HG03565 (cell line): ENCODE data around the gene CA11.
"Not testable (repeated sequence)": the region's sequence is repeated elsewhere in the genome, so short reads cannot be mapped to it uniquely, and the experiment has no call there.

Experiments used
- ATAC-seq: cut with Tn5 transposase; IDR thresholded peaks from one replicate; pipeline ENCODE4 v1.9.1; 2021; ENCODE audit warnings: mild to moderate bottlenecking, moderate library complexity; ENCODE audit not compliant: unreplicated experiment

Gene CA11

GRCh38 chr19:48646001-48646721 lies at the start of gene CA11:
CA11 (minus strand) TSS chr19:48646187; CDS start chr19:48645632, 555 bp downstream.
- ATAC-seq: peak; percentile 48

GRCh38 chr19:48693629-48694028 lies 47.6 kb upstream of the CA11 start:
- not testable (repeated sequence) for ATAC-seq

- no peak for ATAC-seq
These were observed 43.5 kb upstream of the CA11 start for GRCh38 chr19:48689449-48689848.

DNA sequence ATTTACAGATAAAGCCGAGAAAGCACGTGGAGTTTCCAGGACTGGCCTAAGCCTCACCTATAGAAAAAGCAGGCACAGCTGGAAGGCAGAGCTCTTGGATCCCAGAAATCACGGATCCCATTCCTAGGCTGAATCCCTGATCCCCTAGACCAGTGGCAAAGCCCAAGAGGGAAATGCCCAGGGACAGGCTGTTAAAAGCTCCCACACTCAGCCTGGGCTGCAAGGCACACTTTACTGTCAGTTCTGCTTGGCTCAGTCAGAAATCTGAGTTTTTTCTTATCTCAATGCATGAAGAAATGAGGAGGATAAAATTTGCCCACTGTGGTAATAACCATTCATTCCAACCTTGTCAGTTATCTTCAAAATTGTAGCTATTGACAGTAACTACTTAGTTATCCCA lies 41.8 kb upstream of the CA11 start:
- no peak for ATAC-seq

DNA sequence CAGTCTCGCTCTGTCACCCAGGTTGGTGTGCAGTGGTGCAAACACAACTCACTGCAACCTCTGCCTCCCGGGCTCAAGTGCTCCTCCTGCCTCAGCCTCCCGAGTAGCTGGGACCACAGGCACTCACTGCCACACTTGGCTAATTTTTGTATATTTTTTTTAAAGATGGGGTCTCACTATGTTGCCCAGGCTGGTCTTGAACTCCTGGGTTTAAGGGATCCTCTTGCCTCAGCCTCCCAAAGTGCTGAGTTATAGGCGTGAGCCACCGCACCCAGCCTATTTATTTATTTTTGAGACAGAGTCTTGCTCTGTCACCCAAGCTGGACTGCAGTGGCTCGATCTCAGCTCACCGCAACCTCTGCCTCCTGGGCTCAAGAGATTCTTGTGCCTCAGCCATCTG lies 40.6 kb upstream of the CA11 start:
- not testable (repeated sequence) for ATAC-seq

DNA sequence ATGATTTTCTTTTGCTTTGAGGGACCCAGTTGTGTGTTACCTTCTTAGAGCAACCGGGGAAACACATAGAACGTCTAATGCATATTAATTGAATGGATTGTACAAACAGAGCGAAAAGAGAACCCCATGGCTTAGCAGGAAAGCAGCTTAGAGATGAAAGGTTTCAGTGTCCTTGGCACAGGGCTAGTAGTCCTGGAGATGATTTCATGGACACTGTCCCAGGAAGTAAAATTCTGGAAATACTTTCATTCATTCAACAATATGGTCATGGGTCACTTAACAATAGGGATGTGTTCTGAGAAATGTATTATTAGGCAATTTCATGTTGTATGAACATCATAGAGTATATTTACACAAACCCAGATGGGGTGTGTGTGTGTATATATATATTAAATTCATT lies 40.1 kb upstream of the CA11 start:
- no peak for ATAC-seq

GRCh38 chr19:48685583-48685982 lies 39.6 kb upstream of the CA11 start:
- ATAC-seq: no peak

DNA sequence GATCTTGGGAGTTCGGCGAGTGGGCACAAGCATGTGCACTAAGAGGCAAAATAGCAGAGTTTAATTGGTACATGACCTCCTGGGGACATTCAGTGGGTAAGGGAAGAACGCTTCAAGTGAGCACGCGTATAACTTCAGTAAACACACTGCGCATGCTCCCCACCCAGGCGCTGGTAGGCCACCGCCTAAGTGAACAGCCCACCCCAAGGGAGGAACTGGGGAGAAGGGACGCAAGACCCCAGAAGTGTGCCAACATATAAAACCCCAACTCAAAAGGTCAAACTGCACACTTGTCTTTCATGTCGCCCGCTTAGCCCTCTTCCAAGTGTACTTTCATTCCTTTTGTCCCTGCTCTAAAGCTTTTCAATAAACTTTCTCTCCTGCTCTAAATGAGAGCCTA lies 37.4 kb upstream of the CA11 start:
- ATAC-seq: no peak

DNA sequence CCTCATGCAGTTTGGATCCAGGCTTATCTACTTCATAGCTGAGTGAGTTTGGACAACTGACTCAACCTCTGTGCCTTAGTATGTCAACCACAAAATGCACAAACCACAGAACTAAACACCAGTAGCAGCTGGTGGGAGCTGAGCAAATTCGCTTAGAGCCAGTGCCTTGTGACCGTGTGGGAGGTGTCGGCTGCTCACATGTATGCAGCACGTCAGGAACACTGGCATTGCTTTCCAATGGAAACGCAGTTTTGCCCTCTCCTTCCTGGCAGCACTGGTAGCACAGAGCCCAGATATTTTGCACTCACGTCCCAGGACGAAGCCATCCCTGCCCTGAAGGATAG lies 35.1 kb upstream of the CA11 start:
- ATAC-seq: no peak

GRCh38 chr19:48680436-48681126 lies 34.6 kb upstream of the CA11 start:
- no peak for ATAC-seq

GRCh38 chr19:48680006-48680405 lies 34.0 kb upstream of the CA11 start:
- ATAC-seq: not testable (repeated sequence)

DNA sequence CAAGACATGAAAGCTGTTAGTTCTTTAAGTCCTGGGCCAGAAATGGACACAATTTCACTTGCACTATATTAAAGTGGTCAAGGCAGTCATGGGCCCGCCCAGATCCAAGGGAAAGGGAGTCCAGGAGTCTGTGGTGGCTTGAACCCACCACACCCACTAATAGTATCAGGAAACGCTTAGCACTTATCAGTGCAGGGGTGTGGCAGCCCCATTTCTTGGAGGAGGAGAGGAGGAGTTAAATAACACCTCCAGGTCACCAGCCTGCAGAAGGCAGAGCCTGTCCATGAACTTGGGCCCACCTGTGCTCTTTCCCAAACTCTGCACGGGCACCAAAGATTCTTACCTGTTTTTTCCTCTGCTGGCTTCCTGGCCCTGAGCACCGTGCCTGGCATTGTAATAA lies 32.2 kb upstream of the CA11 start:
- ATAC-seq: no peak

DNA sequence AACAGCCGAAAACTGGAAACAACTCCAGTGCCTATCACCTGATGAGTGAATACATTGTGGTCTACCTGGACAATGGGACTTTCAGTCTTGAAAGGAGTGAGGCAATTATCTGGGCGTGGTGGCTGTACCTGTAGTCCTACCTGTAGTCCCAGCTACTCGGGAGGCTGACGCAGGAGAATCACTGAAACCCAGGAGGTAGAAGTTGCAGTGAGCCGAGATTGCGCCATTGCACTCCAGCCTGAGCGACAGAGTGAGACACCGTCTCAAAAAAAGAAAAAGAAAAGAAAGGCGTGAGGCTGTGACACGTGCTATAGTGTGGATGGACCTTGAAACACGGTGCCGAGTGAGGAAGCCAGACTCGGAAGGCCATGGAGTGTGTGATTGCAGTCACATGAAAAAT lies 30.9 kb upstream of the CA11 start:
- ATAC-seq: no peak

GRCh38 chr19:48676487-48676886 lies 30.5 kb upstream of the CA11 start:
- ATAC-seq: no peak

DNA sequence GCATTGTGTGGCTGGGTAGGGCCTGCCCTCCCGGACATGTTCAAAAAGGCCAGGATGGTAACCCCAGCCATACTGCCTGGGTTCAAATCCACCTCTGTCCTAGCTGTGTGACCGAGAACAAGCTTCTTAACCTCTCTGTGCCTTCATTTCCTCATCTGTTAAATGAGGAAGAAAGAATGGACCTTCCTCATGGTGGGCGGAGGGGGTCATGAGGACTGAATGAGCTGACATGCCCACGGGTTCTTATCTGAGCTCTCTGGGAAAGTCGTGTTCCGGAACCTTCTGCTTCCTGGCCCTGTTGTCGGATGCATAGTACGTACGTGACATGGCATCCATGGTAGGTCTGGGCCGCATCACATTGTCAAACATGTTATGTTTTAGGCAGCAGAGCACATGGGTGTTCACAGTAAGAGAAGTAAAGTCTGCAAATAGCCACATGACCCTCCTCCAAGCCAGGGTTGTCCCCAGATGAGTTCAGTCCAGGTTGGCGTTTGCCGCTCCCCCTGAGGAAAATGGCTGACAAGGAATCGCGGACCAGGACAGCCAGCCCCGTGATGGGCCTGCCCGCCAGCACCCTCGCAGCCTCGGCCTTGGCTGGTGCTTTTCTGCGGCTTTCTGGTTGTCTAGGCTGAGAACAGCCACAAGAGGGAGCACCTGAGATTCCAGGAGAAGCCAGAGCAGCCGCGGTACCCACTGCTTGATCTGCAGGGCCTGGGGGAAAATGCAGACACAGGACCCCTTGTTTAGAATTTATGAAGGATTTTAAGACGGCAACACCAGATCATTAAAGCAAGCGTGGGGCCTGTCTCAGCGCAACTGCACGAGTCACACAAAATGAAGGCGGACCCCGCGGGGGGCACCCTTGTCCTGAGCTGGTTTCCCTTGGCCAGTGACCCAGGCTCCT lies 29.2 kb upstream of the CA11 start:
- ATAC-seq: no peak

DNA sequence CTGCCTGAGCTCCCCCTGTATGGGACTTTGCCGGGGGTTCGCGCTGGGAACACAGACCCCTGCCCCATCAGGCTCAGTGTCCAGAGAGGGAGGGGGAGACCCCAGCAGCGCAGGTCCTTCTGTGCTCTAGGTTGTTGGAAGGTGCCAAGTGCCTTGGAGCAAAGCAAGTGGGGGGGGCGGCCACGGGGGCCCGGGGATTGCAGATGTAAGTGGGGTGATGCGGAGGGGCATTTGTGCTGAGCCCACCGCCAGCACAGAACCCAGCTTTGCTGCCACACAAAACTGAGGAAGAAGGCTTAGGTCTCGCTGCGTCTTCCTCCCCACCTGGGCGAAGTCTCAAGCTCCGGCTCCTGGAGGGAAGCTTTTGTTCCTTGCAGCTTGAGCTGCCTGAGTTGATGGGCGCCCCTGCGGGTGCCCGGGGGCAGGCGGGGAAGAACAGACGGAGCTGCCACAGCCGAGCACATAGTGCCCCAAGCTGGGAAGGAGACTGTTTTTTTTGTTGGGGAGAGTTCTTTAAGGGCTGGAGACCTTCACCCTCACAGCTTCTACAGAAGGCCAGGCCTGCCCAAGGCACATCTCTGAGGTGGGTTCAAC lies 28.3 kb upstream of the CA11 start:
- ATAC-seq: no peak

- ATAC-seq: no peak
These were observed 27.6 kb upstream of the CA11 start for GRCh38 chr19:48673436-48674100.

DNA sequence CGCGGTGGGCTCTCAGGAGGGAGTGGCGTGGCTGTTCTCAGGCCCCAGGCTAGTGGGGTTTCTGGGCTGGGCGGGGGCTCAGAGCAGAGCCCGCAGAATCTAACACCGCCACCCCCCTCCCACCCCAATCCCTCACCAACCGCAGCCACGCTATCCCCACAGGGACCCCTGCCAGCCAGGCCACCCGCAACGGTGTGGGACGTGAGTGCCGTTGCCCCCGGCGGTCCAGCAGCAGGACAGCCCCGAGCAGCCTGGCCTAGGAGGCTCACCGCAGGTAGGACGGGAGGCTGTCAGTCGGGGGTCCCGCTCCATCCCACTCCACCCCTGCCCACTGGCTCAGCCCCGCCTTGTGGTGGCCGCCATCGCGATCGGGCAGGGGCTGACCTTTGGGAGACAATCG lies 27.0 kb upstream of the CA11 start, which contains the start of gene NTN5:
NTN5 (minus strand) TSS at position 24 of the 400 bp plus-strand sequence. CDS start 2,031 bp downstream, outside the sequence.
- no peak for ATAC-seq

DNA sequence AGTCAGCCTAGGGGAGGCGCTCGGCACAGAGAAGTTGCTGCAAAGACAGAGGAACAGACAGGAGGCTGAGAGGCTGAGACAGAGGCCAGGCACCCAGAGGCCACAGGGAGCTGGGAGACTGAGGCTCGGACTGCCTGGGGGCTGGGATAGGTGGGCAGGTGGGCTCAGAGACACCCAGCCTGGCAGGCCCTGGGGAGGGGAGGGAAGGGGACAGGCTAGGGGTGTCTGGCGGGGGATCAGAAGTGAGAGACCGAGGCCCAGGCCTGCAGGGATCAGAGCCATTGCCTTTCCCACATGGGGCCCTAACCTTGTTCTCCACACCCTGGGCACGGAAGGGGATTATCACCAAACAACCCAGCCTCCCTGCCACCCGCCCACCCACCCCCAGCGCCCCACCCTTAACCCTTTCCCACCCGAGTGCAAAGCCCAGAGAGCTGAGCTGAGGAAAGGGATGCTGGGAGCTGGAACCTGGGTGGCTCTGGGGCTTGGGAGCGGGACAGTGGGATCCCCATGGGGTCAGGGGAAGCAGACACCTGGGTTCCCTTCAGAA lies 25.5 kb upstream of the CA11 start:
- ATAC-seq: no peak

DNA sequence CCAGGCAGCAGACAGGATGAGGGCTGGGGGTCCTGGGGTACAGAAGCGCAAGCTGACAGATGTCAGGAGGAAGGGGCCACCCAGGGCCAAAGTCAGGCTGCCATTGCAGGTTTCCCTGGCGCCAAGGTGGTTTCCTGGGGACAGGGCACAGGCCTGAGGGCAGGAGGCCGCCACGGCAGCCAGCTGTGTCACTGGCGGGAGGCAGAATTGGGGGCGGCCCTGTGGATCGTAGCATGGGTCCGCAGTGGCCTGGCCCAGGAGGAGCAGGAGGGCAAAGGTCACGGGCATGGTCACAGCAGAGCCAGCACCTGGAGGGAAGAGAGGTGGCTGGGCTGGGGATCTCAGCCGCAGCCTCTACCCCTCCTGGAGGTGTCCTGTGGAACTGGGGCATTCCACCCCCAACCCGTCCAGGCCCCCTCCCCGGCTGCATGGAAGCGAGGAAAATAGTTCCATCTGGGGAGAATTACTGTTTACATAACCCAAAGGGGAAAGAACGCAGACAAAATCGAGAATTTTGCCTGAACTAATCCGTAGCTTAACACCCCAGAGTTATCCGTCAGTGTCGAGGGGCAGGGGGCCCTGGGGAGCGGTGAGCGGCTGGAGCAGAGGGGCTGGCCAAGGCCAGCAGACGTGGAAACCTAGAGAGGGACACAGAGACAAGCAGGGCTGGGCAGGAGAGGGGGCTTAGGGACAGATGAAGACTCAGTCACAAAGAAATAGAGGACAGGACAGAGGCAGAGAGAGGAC lies 24.9 kb upstream of the CA11 start:
- no peak for ATAC-seq
